Measurements from ENCODE around the gene PRDM16.

DNA sequence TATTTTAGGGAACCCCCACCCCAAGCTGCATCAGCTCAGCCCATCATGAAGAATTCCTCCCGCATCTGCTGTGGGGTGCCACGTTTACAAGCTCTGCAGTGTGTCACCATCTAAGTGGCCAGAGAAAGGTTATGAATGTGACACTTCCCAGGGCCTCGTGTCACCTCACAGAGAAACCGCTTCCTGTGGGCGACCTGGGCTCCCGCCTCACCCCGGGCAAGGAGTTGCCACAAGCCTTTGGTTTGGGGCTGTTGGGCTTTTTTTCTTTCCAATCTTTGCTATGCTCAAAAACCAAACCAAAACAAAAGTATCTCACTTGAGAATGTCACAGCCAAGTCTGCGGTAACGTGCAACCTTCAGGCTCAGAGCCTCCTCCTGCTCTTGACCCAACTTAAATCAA, 303.3 kb downstream of the PRDM16 start:
- TF ChIP-seq, protein P1, sequence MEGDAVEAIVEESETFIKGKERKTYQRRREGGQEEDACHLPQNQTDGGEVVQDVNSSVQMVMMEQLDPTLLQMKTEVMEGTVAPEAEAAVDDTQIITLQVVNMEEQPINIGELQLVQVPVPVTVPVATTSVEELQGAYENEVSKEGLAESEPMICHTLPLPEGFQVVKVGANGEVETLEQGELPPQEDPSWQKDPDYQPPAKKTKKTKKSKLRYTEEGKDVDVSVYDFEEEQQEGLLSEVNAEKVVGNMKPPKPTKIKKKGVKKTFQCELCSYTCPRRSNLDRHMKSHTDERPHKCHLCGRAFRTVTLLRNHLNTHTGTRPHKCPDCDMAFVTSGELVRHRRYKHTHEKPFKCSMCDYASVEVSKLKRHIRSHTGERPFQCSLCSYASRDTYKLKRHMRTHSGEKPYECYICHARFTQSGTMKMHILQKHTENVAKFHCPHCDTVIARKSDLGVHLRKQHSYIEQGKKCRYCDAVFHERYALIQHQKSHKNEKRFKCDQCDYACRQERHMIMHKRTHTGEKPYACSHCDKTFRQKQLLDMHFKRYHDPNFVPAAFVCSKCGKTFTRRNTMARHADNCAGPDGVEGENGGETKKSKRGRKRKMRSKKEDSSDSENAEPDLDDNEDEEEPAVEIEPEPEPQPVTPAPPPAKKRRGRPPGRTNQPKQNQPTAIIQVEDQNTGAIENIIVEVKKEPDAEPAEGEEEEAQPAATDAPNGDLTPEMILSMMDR (conservative IDR thresholded peaks at IDR 0.05; ENCODE audit: low read length), result no peak
- TF ChIP-seq EZH2phosphoT487 (IDR thresholded peaks at IDR 0.05; ENCODE audit: borderline replicate concordance), result no peak
